Stimulated activated CD8-positive, alpha-beta memory T cell treated with anti-CD3 and anti-CD28 coated beads, Interleukin-2, amount 100 ng/mL, for 1 hour (primary cell): ENCODE data around the gene XYLT1.

Experiments used
- DNase-seq, 2 donors: peaks; one replicate each; pipeline ENCODE4 v3.0.0-alpha.2; 2020; ENCODE audit warnings: low read depth in 2 of 2

XYLT1 gene

DNA sequence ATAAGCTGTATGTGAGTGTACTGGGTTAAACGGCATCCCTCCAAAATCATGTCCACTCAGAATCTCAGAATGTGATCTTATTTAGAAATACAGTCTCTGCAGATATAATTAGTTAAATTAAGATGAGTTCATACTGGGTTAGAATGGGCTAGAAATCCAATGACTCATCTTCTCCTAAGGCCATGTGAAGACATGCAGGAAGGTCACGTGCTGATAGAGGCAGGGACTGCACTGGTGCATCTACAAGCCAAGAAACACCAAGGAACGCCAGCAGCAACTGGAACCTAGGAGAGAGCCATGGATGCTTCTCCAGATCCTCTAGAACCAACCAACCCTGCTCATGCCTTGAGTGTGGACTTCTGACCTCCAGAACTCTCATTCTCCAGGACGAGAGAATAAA is 241.0 kb downstream of the XYLT1 start:
- DNase-seq = no peak

- no peak for DNase-seq
Observed at GRCh38 chr16:17229131-17229530, 241.6 kb downstream of the XYLT1 start.

DNA sequence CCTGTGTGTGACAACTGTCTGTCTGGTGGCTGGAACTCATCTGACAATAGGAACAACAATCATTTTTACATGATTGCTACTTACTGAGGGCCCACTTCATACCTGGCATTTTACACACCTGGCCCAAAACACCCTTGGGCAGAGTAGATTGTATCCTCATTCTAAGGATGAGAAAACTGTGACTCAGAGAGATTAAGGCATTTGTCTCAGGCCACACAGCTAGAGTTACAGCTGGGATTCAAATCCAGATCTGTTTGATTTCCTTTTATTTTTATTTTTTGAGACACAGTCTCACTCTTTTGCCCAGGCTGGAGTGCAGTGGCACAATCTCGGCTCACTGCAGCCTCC is 242.1 kb downstream of the XYLT1 start:
- no peak for DNase-seq

GRCh38 chr16:17228048-17228707 is 242.6 kb downstream of the XYLT1 start:
- DNase-seq = no peak

DNA sequence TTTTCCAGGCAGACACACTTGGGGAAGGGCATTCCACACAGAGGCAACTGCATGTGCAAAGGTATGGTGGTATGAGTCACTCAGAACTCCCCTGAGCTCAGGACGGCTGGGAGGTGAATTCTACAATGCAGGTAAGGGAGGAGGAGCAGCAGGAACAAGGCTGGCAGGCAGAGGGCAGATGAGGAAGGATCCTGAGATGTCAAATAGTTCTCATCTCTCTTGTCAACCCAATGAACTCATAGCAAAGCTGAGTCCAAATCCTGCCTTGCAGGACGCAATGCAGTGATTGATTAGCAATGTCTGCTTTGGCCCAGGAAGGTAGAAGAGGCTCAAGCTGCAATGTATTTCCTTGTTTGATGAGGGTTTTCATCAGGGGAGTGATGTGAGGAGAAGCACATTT is 243.5 kb downstream of the XYLT1 start:
- no peak for DNase-seq

GRCh38 chr16:17225541-17225940 is 245.2 kb downstream of the XYLT1 start:
- no peak for DNase-seq

DNA sequence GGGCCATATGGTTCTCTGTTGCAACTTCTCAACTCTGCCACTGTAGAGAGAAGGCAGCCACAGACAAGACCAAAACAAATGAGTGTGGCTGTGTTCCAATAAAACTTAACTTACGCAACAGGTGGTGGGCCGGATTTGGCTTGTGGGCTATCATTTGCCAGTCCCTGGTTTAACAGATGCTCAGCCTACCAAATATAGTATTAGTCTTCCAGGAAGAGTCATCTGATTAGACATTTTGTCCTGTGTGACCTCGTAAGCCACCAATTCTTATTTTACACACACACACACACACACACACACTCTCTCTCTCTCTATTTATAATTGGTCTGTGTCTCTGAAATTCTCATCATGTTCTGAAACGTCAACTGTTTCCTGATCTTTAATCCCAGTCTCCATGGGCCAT is 245.9 kb downstream of the XYLT1 start:
- no peak for DNase-seq

GRCh38 chr16:17224350-17224749 is 246.4 kb downstream of the XYLT1 start:
- no peak for DNase-seq

DNA sequence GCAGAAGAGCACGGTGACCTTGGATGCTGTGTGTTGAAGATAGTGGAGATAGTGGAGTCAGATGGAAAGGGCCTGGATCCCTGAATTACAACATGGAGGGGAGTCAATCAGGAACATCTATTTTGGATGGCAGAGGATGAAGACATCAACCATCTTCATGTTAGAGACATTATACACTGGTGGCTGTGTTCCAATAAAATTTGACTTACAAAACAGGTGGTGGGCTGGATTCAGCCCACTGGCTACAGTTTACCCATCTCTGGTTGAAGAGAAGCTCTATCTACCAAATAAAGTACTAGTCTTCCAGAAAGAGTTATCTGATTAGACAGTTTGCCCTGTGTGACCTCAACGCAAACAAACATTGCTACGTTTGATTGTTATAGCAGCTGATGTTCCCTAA is 247.2 kb downstream of the XYLT1 start:
- DNase-seq = no peak

DNA sequence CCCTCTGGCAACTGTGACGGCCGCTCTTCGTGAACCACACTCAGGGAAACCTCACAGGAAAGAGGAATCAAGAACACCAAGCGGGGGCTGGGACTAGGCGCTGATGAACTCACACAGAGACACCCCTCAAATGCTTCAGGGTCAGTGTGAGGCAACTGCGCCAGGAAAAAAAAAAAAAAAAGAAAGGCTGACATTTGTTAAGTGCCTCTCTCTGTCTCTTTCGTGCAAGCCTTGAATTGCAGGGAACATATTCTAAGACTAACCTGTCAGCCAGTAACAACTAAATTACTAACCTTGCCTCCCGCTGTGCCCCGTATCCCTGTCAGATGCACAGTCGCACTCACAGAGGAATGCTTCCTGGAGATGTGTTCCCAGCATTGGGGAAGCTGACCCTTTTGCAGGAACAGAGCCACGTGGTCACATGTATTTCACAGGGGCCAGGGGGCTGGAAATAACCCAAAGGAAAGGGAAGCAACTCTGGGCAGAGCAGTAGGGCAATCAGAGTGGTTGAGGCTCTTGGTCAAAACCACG is 247.8 kb downstream of the XYLT1 start:
- DNase-seq = no peak

DNA sequence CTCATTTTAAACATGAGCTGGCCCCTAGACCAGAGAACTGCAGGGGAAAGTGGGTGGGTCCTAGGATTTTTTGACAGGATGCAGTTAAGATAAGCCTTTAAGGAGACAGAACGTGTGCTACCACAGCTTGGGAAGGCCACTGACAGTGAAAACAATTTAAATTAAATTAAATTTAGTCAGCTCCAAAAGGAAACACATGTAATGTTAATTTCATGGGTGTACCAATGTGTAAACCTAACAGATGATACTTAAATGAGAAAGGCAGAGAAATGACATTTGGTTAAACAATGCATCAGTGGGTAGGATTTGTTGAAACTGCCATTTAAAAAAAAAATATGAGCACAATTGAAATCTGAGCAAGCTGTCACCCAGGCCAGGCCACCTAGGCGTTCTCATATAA is 250.8 kb downstream of the XYLT1 start:
- no peak for DNase-seq

DNA sequence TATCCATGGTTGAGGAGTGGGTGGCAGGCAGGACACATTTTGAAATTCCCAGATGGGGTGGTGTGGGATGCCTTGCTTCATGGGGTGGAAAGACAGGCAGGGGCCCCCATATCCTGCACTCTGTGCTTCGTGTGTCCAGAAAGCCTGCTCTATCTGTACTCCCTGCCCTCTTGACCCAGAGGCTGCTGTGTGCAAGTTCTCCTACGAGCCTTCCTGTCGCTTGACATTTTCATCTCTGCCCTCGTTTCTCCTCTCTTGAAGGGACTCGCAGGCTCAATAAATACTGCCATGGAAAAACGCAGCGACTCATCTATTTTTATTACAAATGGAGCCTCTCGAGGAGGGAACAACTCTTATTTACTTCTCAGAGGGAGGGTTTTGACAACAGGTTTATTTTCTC is 254.8 kb downstream of the XYLT1 start:
- DNase-seq = no peak

DNA sequence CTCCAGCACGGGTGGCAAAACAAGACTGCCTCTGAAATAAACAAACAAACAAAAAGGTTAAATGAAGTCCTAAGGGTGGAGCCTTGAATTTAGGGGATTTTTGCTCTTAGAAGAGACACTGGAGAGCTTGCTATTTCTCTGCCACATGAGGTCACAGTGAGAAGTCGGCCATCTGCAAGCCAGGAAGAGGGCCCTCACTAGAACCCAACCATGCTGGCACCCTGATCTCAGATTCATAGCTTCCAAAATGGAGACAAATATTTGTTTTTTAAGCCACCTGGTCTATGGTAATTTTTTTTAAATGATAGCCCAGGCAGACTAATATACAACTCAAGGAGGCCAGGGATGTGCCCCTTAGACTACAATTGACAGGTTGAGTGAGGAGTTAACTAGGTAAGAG is 255.5 kb downstream of the XYLT1 start:
- DNase-seq = no peak

- DNase-seq = no peak
Observed at GRCh38 chr16:17213974-17214373, 256.8 kb downstream of the XYLT1 start.

DNA sequence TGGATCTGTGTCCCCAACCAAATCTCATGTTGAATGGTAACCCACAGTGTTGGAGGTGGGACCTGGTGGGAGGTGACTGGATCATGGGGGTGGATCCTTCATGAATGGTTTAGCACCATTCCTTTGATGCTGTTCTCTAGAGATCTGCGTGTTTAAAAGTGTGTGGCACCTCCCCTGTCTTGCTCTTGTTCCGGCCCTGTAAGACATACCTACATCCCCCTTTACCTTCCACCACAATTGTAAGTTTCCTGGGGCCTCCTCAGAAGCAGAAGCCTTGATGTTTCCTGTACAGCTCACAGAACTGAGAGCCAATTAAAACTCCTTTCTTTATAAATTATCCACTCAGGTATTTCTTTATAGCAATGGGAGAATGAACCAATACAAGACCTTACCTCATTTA is 257.7 kb downstream of the XYLT1 start:
- no peak for DNase-seq

DNA sequence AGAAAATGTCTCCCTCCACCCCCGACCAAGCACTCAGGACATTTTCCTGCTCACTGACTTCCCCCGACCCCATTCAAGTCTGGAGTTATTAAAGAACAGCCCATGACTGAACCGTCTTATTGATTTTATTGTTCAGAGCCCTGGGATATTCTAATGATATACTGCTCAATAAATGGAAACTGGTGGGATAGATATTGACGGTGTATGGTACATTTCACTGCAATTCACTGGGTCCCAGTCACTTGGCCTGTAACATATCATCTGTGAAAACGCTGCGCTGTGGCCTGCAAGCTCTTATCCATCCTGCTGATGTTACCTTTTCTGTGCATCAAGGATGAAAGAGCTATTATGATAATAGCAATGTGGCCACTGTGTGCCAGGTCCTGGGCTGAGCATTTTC is 258.2 kb downstream of the XYLT1 start:
- DNase-seq = no peak

DNA sequence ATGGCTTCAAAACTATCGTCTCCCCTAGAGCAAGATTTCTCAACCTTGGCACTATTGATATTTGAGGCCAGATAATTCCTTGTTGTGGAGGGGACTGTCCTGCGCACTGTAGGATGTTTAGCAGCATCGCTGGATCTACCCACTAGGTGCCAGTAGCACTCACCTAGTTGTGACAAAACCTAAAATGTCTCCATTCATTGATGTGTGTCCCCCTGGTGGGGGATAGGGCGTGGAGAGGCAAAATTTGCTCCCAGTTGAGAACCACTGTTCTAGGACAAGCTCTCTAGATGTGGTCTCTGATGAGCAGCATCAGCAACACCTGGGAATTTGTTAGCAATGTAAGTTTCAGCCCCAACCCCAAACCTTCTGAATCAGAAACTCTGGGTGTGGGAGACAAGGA is 259.0 kb downstream of the XYLT1 start:
- no peak for DNase-seq

DNA sequence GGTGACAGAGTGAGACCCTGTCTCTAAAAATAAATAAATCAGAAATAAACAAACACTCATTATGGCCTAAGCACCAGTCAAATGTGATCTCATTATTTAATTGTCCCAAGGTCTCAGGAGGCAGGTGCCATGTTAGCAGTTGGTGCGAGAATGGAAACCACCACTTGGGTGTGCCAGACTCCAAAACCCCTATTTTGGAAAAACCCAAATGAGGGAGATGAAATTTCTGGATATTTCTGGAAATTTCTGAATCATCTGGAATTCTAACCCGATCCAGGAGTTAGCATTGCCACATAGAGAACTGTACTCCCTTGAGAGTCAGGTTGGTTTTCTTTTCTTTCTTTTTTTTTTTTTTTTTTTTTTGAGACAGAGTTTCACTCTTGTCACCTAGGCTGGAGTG is 264.0 kb downstream of the XYLT1 start:
- DNase-seq = no peak

- no peak for DNase-seq
Observed at GRCh38 chr16:17205279-17206211, 265.2 kb downstream of the XYLT1 start.

DNA sequence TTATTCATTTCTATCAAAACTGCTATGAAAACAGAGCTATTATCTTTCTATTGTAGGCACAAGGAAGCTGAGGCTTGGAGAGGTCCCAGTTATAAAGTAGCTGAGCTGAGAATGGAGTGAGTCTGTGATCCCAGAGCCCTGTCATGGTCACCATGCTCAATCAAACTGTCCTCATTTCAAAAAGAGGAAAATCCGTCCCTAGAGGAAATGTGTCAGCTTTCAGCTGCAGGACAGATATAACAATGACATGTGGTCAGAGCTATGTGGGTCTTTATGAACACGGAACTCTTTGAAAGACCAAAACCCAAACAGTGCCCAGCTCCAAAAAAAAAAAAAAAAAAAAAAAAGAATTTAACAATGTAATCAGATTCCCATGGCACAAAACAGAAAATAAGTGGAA is 266.1 kb downstream of the XYLT1 start:
- no peak for DNase-seq

GRCh38 chr16:17204206-17204605 is 266.6 kb downstream of the XYLT1 start:
- DNase-seq = no peak

- no peak for DNase-seq
Observed at GRCh38 chr16:17203424-17203823, 267.3 kb downstream of the XYLT1 start.

DNA sequence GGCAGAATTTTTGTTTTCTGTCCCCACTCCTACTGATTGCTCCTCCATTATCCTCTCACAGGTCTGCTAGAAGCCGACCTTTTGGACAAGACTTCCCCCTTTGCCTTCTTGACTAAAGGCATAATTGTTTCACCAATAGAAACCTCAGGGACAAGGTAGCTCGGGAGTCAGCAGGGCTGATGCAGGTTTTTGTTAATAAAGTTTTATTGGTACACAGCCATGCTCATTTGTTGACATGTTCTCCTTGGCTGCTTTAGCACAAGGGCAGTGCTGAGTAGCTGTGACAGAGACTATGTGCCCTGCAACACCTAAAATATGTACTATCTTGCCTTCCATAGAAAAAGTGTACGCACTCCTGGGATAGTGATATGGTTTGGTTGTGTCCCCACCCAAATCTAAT is 271.6 kb downstream of the XYLT1 start:
- no peak for DNase-seq
